ENCODE results near the gene PGGT1B. TPM values are rescaled to one million over a fixed set of nuclear protein-coding genes. Genes with fewer than 3 reads are reported as not detected.

Gene PGGT1B
- total RNA-seq (2022) (46.4 and 54.0 TPM in 2 replicates), Bru-seq, nascent RNA (percentile 92 among the genes with signal in this experiment), BruChase-seq, experiment 1, labeled RNA remaining after a 6-hour chase (percentile 68 among the genes with signal in this experiment), BruChase-seq, experiment 2, labeled RNA remaining after a 2-hour chase (percentile 78 among the genes with signal in this experiment)
- long read RNA-seq, full-length matches to known transcripts, result 12 of 32 reads
- long read RNA-seq, partial matches to known transcripts, result 5 of 32 reads
- long read RNA-seq, other reads (novel, unspliced or antisense), result 15 of 32 reads

DNA sequence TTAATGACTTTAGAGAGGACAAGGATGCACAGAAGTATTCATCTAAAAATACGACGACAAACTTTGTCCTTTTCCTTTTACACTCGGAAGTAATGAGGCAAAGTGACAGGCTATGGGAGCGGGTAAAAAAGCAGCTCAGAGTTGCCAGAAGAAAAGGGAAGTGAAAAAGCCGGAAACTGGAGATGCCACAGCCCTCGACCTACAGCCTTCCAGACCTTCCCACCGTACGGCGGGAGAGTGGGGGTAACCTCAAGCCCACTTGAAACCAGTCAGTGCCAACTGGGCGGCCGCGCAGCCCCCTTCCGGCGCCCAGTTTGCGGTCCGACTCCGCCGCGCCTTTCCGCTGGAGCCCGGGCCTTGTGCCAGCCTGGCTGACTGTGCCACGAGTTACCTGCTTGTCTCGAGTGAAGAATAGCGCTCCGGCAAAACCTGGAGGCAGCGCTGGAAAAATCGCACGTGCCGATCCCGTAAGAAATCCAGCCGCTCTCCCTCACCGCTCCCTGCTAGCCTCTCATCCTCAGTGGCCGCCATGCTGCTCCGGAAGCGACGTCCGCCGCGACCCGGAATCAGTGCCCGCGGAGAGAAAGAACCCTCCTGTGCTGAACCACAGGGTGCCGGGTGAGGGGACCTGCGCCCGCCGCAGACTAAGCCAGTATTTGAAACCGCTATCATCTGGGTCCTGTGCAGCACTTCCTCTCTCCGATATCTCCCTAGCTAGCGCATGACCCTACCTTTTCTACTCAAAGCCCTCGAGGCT, at the start of gene PGGT1B:
TSS of gene PGGT1B (minus strand) at position 557 of the 757 bp plus-strand sequence. CDS start at position 531, 26 bp downstream.
- TSS peak; percentile 90 for BruUV-seq (replicated peaks)
- TF ChIP-seq CTCF (IDR thresholded peaks at IDR 0.05; ENCODE audit: unreplicated experiment), result no peak

DNA sequence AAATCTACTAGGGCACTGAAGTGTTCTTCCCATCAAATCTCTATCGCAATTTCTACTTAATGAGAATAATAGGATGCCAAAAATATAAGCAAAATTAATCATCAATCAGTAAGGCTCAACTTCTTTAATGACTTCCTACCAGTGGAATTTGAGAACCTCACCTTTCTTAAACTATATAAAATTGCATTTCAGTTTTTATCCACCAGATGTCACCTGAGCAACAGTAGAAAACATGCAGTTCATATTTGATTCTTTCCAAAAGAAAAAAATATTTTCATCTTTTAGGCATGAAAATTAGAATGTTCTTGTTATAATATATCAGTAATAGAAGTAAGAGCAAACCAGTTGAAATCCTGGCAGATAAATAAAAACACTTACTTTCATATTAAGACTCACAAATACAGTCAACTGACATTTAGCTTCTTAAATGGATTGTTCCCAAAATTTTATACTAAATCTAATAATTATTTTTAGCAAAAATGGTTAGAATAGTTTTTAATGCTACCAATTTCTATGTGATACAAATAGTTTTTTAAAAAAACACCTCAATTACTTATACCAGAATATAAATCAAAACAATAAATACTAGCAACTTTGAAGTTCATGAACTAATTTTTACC, 47.2 kb upstream of the PGGT1B start:
- BruUV-seq (replicated peaks), result no TSS peak
- Mint-ChIP-seq H3K27me3 (ENCODE audit: unreplicated experiment) (no peaks in the 10 kb centered on the region), H3K27ac (ENCODE audit: unreplicated experiment) (no peak overlapping the region), H3K4me3 (ENCODE audit: low read depth, unreplicated experiment) (no peak overlapping the region), H3K9me3 (ENCODE audit: low read depth, unreplicated experiment) (no peaks in the 10 kb centered on the region), H3K36me3 (ENCODE audit: insufficient read depth, unreplicated experiment) (no peaks in the 10 kb centered on the region), H3K4me1 (ENCODE audit: low read depth, unreplicated experiment) (peaks cover 21% of the 10 kb centered on the region)
- CTCF ChIA-PET, result interaction anchor here (0.7 to 3.2 kb wide), 8 partner anchors 21 to 281 kb away, joined by 3 to 35 read pairs (median 4); no protein-coding TSS in a partner anchor
- peak; percentile 63 for TF ChIP-seq CTCF (IDR thresholded peaks at IDR 0.05; ENCODE audit: unreplicated experiment)
- no peak for DNase-seq
- intact Hi-C loops (cut with micrococcal nuclease; ENCODE audit: unreplicated experiment), result loop anchor here (1.0 to 5.0 kb wide), 6 partner anchors 47 to 532 kb away; partner anchors contain the start of genes AP3S1 and ATG12

More for the DNA sequence above, at the start of gene PGGT1B:
- Mint-ChIP-seq H3K4me3 (ENCODE audit: low read depth, unreplicated experiment) (peak within 1 kb of the TSS; percentile 88), H3K27me3 (ENCODE audit: unreplicated experiment) (no peaks in the 10 kb centered on the region), H3K9me3 (ENCODE audit: low read depth, unreplicated experiment) (no peaks in the 10 kb centered on the region), H3K36me3 (ENCODE audit: insufficient read depth, unreplicated experiment) (peaks cover 26% of the 10 kb centered on the region), H3K27ac (ENCODE audit: unreplicated experiment) (peak within 1 kb of the TSS; percentile 88), H3K4me1 (ENCODE audit: low read depth, unreplicated experiment) (no peaks in the 10 kb centered on the region)
- CTCF ChIA-PET, result interaction anchor here (0.6 to 1.6 kb wide), 6 partner anchors 9 to 341 kb away, joined by 3 to 6 read pairs (median 3); no protein-coding TSS in a partner anchor
- intact Hi-C loops (cut with micrococcal nuclease; ENCODE audit: unreplicated experiment), result no loop called here
- peak; percentile 82 for DNase-seq

GRCh38 chr5:115308815-115309214, 46.1 kb upstream of the PGGT1B start:
- H3K27ac Mint-ChIP-seq (ENCODE audit: unreplicated experiment), result no peak overlapping the region
- intact Hi-C loops (cut with micrococcal nuclease; ENCODE audit: unreplicated experiment), result loop anchor here (1.0 to 5.0 kb wide), 4 partner anchors 65 to 533 kb away; partner anchors contain the start of genes AP3S1 and ATG12
- TF ChIP-seq CTCF (IDR thresholded peaks at IDR 0.05; ENCODE audit: unreplicated experiment), result no peak
- H3K4me3 Mint-ChIP-seq (ENCODE audit: low read depth, unreplicated experiment), result no peak overlapping the region
- H3K9me3 Mint-ChIP-seq (ENCODE audit: low read depth, unreplicated experiment), result no peaks in the 10 kb centered on the region
- no TSS peak for BruUV-seq (replicated peaks)
- peaks cover 21% of the 10 kb centered on the region for H3K4me1 Mint-ChIP-seq (ENCODE audit: low read depth, unreplicated experiment)
- no peaks in the 10 kb centered on the region for H3K27me3 Mint-ChIP-seq (ENCODE audit: unreplicated experiment)
- CTCF ChIA-PET, result interaction anchor here (0.6 to 3.2 kb wide), 7 partner anchors 61 to 282 kb away, joined by 3 to 35 read pairs (median 4); no protein-coding TSS in a partner anchor
- H3K36me3 Mint-ChIP-seq (ENCODE audit: insufficient read depth, unreplicated experiment), result no peaks in the 10 kb centered on the region
- no peak for DNase-seq

DNA sequence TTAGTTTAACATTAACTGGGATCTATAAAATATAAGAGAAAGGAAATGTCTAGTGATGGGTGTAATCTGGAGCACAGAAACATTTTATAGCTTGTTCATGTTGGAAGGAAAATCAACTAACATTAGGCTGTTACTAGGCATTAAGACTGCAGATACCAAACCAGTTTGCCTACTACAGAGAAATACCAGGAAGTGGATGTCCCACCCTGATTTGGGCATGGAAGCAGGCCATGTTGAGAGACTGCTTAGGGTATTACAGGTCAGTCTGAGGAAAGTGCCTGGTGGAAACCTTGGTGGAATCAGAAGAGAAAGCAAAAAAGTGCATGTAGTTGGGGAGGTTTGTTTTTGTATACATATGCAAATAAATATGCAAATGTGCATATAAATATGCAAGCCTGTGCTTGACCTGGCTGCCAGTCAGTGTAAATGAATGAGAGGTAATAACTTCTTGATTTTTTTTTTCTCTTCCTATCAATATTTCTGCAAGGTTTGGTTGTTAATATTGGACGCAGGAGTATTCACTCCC, 43.4 kb upstream of the PGGT1B start:
- TF ChIP-seq CTCF (IDR thresholded peaks at IDR 0.05; ENCODE audit: unreplicated experiment), result no peak
- intact Hi-C loops (cut with micrococcal nuclease; ENCODE audit: unreplicated experiment), result loop anchor here (5.0 kb wide), 2 partner anchors 161 to 536 kb away; partner anchors contain the start of genes AP3S1 and ATG12
- CTCF ChIA-PET, result interaction anchor here (0.5 to 1.1 kb wide), 5 partner anchors 66 to 539 kb away, joined by 3 to 4 read pairs (median 3); no protein-coding TSS in a partner anchor
- peak; percentile 72 for DNase-seq
- H3K4me3 Mint-ChIP-seq (ENCODE audit: low read depth, unreplicated experiment), result no peak overlapping the region
- no TSS peak for BruUV-seq (replicated peaks)
- no peaks in the 10 kb centered on the region for H3K36me3 Mint-ChIP-seq (ENCODE audit: insufficient read depth, unreplicated experiment)
- H3K4me1 Mint-ChIP-seq (ENCODE audit: low read depth, unreplicated experiment), result peaks cover 21% of the 10 kb centered on the region
- H3K27me3 Mint-ChIP-seq (ENCODE audit: unreplicated experiment), result no peaks in the 10 kb centered on the region
- no peaks in the 10 kb centered on the region for H3K9me3 Mint-ChIP-seq (ENCODE audit: low read depth, unreplicated experiment)
- H3K27ac Mint-ChIP-seq (ENCODE audit: unreplicated experiment), result peak overlapping the region; percentile 22
